SIG-M5 (cell line): ENCODE results near the gene SPINK14.
A peak's percentile ranks its signal among the peaks of the same experiment; 100 is the strongest.

Experiments
- DNase-seq: peaks from one replicate; lab custom pipeline; 2025; lab: John Stamatoyannopoulos, UW

The SPINK14 gene, protein sequence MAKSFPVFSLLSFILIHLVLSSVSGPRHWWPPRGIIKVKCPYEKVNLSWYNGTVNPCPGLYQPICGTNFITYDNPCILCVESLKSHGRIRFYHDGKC

GRCh38 chr5:148168246-148168645 is at the start of gene SPINK14:
SPINK14 (plus strand) TSS chr5:148168546; CDS start chr5:148169733, 1,187 bp downstream.
- DNase-seq = no peak

DNA sequence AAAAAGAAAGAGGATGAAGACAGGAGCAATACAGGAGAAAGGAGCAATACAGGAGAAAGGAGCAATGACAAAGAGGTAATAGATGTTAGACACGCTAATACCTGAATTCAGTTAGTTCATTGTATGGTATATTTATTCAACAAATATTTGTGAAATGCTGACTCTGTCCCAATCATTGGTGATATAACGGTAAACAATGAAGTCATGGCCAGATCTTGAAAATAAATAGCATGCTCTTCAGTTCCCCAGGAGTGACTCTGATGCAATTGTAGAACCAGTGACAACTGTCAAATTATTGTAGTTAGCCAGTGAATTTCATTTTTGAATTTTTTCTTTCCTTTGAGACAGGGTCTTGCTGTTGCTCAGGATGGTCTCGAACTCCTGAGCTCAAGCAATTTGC is 48.0 kb upstream of the SPINK14 start:
- DNase-seq = no peak

DNA sequence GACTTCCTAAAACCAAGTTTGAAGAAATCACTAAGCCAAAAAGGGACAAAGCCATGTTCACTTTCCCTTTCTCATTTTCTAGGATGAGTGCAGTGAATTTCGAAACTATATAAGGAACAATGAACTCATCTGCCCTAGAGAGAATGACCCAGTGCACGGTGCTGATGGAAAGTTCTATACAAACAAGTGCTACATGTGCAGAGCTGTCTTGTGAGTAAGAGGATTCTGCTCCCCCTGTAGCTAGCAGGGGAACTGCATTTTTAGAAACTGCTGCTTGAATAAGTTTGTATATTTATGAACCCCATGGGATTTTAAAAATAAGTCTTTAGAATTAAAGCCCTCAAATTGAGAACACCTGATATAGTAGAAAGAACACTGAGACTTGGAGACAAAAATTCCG is 42.7 kb upstream of the SPINK14 start:
- no peak for DNase-seq

DNA sequence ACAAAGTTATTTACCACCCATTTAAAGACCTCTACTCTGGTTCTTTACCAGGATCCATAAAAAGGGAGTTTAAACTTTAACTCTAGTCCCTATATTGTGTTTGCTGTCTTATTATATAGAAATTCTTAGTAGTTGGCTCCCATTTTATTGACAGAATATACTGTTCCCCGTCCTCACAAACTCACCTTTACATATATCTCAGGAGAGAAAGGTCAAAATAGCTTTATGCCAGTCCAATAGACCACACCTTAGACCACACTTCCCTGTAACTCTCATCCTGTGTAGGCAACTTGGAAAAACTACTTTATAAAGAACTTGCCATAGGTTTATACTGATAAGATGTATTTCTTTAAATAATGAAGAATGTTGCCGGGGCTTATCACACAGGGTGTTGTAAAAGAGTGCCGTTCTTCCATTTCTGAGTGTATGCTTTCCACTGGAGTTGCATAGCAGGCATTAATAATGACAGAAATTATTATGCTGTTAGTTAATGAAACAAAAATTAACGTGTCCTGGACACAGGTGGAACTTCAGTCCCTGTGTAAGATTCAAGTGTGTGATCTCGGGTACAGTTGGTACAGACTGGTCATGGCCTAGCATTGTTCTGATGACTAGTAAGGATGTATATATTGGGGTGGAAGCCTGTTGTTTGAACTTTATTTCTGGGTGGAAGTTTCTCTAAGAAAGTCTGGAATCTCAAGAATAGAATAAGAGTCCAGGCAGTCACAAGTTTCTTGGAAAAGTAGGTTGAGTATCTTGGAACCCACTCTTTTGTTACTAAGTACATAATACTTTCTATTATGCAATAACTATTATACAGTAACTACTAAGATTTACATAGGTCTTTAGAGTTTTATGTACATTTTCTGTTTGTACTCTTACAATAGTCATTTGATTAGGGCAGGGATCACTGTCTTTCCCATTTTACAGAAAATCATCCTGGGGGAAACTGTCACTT is 33.0 kb upstream of the SPINK14 start:
- no peak for DNase-seq

DNA sequence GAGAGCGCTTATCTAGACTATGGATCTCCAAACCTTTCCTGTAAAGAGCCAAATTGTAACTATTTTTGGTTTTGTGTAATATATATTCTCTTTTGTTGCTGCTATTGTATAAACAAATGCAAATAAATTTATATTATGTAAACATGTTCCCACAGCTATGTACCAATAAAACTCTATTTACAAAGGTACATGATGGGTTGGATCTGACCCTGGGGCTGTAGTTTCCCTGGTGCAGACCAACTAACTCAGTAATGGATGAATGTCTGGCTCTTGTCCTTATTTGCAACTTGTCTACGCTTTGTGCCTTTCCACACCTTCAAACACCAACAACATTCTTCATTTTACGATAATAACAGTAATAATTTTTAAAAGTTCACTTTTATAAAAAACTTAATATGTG is 27.5 kb upstream of the SPINK14 start:
- DNase-seq = no peak

- no peak for DNase-seq
These were observed 26.7 kb upstream of the SPINK14 start for GRCh38 chr5:148141645-148142044.

- DNase-seq = no peak
These were observed 22.4 kb upstream of the SPINK14 start for GRCh38 chr5:148145916-148146315.

GRCh38 chr5:148146487-148146886 is 21.9 kb upstream of the SPINK14 start:
- DNase-seq = no peak

GRCh38 chr5:148147415-148147814 is 20.9 kb upstream of the SPINK14 start:
- no peak for DNase-seq

- DNase-seq = no peak
These were observed 16.5 kb upstream of the SPINK14 start for GRCh38 chr5:148151872-148152271.

DNA sequence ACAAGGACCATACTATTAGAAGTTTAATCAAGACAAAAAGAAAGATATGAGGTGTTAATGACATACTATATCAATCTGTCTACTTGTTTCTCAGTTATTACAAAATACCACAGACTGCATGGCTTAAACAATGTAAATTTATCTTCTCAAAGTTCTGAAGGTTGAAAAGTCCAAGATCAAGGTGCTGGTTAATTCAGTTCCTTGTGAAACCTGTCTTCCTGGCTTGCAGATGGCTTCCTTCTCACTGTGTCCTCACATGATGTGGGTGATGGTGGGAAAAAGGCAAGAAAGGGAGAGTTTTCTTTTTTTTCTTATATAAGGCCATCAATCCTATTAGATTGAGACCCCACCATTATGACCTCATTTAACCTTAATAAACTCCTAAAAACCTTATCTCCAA is 15.6 kb upstream of the SPINK14 start:
- no peak for DNase-seq

DNA sequence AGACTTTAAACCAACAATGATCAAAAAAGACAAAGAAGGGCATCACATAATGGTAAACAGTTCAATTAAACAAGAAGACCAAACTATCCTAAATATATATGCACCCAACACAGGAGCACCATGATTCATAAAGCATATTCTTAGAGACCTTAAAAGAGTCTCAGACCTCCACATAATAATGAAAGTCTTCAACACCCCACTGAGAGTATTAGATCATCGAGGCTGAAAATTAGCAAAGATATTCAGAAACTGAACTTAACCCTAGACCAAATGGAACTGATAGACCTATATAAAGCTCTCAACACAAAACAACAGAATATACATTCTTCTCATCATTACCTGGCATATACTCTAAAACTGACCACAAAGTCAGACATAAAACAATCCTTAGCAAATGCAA is 11.7 kb upstream of the SPINK14 start:
- no peak for DNase-seq

DNA sequence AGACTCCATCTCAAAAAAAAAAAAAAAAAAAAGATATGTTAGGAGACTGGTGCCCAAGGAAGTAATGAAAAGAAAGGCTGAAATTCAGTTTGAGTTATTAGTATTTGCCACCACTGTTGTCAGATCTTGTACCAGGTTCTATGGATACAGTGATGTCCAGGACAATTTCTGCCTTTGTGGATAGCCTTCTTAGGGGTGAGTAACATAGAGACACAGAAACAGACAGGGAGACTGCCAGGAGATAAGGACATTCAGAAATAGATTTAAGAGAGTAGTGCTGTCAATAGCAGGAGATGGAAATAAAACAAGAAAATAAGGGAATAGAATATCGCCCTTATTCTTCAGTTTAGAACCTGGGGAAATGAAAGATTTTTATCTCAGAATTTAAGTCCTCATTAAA is 6.3 kb upstream of the SPINK14 start:
- DNase-seq = no peak

DNA sequence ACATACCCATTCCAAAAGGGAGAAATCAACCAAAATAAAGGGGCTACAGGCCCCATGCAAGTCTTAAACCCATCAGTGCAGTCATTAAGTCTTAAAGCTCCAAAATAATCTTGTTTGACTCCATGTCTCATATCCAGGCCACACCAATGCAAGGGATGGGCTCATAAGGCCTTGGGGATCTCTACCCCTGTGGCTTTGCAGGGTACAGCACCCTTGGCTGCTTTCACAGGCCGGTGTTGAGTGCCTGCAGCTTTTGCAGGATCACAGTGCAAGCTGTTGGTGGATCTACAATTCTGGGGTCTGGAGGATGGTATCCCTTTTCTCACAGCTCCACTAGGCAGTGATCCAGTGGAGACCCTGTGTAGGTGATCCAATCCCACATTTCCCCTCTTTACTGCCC is 5.0 kb upstream of the SPINK14 start:
- DNase-seq = no peak

DNA sequence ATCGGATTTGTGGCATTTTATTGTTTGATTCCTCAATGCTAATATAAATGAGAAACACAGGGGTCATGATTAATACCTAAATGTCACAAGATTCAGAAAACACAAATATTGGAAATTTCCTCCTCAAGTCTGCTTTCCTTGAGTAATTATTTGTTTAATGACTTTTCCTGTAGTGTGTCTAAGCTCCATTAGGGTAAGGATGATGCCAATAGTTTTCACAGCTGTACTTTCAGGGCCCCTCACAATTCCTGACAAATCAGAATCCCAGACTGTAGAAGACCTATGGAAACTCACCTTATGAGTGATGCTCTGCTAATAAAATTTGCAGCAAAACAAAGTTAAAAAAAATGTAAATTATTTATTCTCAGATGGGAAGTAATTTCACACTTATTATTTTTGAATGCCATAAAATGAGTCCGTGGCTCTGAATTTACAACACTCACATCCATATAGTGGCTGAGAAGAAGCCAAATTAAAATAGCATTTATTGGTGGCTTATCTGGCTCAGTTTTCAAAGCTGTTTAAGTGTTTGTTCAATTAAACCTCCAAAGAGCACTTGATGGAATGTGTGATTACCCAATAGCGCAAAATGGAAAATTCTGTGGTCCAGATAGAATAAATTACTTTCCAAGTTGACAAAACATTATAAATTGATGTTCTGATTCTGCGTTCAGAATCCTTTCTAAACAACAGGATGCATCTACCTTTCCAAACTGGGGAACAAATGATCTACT is 1.6 kb upstream of the SPINK14 start:
- no peak for DNase-seq

- DNase-seq = no peak
These were observed 4.0 kb downstream of the SPINK14 start for GRCh38 chr5:148172377-148172776.

GRCh38 chr5:148176480-148176879 is 8.1 kb downstream of the SPINK14 start:
- no peak for DNase-seq

DNA sequence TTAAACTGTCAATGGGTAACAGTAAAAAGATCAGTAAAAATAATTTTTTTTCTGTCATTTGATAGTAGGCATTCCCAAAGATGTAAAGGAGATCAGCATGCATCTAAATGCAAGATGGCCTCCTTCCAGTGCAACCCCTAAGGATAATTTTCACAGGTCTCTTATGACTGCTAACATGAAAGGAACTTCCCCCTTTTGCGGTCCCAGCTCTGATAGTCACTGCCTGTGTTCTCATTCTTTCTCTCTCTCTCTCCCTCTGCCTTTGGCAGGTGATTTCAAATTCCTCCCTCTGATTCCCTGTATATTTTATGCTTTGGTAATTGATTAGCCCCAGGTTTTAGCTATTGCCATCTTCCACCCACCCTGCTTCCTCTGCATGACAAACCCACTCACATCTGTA is 8.9 kb downstream of the SPINK14 start:
- DNase-seq = no peak

- DNase-seq = no peak
These were observed 11.0 kb downstream of the SPINK14 start for GRCh38 chr5:148179234-148179824.

- DNase-seq = peak; percentile 5
These were observed 18.1 kb downstream of the SPINK14 start for GRCh38 chr5:148186248-148187003.

DNA sequence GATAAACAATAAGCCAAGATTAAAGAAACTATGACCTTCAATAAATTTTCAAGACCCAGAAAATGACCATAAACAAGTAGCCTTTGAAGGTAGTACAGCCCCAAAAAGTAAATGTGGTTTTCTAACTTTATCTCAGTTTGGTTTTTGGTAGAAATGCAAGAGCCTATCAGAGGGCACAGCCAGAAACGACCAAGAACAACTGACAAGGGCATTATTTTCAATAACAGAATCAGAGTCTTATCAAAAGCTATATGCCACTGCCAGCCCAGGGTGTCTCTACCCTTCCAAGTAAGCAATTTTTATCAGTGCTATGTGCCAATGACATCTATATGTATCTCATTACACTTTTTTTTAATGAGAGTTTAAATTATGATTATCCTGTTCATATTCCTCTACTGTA is 22.7 kb downstream of the SPINK14 start:
- DNase-seq = no peak

DNA sequence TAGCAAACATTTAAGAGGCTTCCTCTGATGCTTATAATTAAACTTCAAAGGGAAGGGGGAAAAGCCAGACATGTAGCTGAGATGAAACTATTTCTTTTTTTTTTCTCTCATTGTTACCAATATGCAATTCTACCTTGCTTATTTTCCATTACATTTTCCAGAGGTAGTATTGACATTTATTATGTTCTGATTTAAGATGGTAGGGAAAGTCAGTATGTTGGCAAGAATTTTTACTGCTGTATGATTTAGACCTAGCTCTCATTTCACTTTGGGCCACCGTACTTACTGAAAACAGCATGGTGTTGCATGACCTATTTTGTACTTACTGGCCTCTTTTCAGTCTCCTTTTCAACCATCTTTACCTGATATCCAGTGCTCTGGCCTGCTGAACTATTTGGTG is 24.9 kb downstream of the SPINK14 start:
- no peak for DNase-seq
